ENCODE data around the gene RAI2.
"Not testable (repeated sequence)": the region's sequence is repeated elsewhere in the genome, so short reads cannot be mapped to it uniquely, and the experiment has no call there.

RAI2 gene

GRCh38 chrX:17828171-17828570 is 32.9 kb downstream of the RAI2 start:
- no peak for DNase-seq

GRCh38 chrX:17826609-17827496 is 34.2 kb downstream of the RAI2 start:
- DNase-seq, result no peak

- DNase-seq, result no peak
These were observed 36.1 kb downstream of the RAI2 start for GRCh38 chrX:17824980-17825379.

GRCh38 chrX:17822351-17822750 is 38.7 kb downstream of the RAI2 start:
- DNase-seq, result no peak

- no peak for DNase-seq
These were observed 41.0 kb downstream of the RAI2 start for GRCh38 chrX:17820100-17820499.

GRCh38 chrX:17818726-17819125 is 42.4 kb downstream of the RAI2 start:
- no peak for DNase-seq

GRCh38 chrX:17817251-17817650 is 43.8 kb downstream of the RAI2 start:
- DNase-seq, result no peak

- no peak for DNase-seq
These were observed 46.5 kb downstream of the RAI2 start for GRCh38 chrX:17814557-17814956.

GRCh38 chrX:17814059-17814458 is 47.0 kb downstream of the RAI2 start:
- no peak for DNase-seq

- DNase-seq, result no peak
These were observed 47.8 kb downstream of the RAI2 start for GRCh38 chrX:17813277-17813676.

- no peak for DNase-seq
These were observed 48.3 kb downstream of the RAI2 start for GRCh38 chrX:17812763-17813162.

GRCh38 chrX:17809984-17810383 is 51.1 kb downstream of the RAI2 start:
- no peak for DNase-seq

GRCh38 chrX:17809273-17809672 is 51.8 kb downstream of the RAI2 start:
- no peak for DNase-seq

GRCh38 chrX:17805120-17805519 is 56.0 kb downstream of the RAI2 start:
- DNase-seq, result no peak

- DNase-seq, result no peak
These were observed 57.6 kb downstream of the RAI2 start for GRCh38 chrX:17803449-17803848.

- no peak for DNase-seq
These were observed 58.3 kb downstream of the RAI2 start for GRCh38 chrX:17802756-17803155.

GRCh38 chrX:17801431-17801830 is 59.7 kb downstream of the RAI2 start:
- no peak for DNase-seq

- DNase-seq, result no peak
These were observed 62.2 kb downstream of the RAI2 start for GRCh38 chrX:17798921-17799320.

GRCh38 chrX:17792826-17793225 is 68.3 kb downstream of the RAI2 start:
- no peak for DNase-seq

GRCh38 chrX:17788956-17789562 is 72.0 kb downstream of the RAI2 start:
- DNase-seq, result no peak

- DNase-seq, result peak; percentile 33 to 37
These were observed 72.7 kb downstream of the RAI2 start for GRCh38 chrX:17788439-17788838.

GRCh38 chrX:17787557-17787956 is 73.5 kb downstream of the RAI2 start:
- DNase-seq, result no peak

- not testable (repeated sequence) for DNase-seq
These were observed 74.3 kb downstream of the RAI2 start for GRCh38 chrX:17786554-17787347.

GRCh38 chrX:17779434-17779833 is 81.7 kb downstream of the RAI2 start:
- DNase-seq, result no peak
